OCI-LY7 (cell line): Measurements from ENCODE around the gene RPL31. TPM values are rescaled to one million over a fixed set of nuclear protein-coding genes. Genes with fewer than 3 reads are reported as not detected.

ENCODE experiments used
- BruUV-seq: library from RNA; stranded (reverse); fragments of 400-500 nt; replicated peaks from 2 replicates; lab custom pipeline; 2021; lab: Mats Ljungman, UMichigan
- CTCF ChIA-PET: fragments of 300-600 bp; sonication (Branson Sonifier 250); formaldehyde crosslinking; loops from one replicate; lab custom pipeline; 2022; ENCODE audit warnings: antibody characterized with exemption; ENCODE audit not compliant: unreplicated experiment; lab: Charles Lee
- POLR2A ChIA-PET: fragments of 300-600 bp; sonication (Branson Sonifier 250); formaldehyde crosslinking; loops from one replicate; lab custom pipeline; 2022; ENCODE audit warnings: antibody characterized with exemption; lab: Charles Lee
- DNase-seq: peaks from one replicate; pipeline ENCODE4 v3.0.0-alpha.2; 2015; ENCODE audit warnings: low spot score
- H2AFZ ChIP-seq: fragments of 200-600 bp; sonication (generic), shearing (Covaris generic); 2 replicates; pipeline ENCODE4 v1.6.1; 2014; ENCODE audit warnings: mild to moderate bottlenecking, antibody characterized with exemption, low read length, moderate library complexity
- H3K27ac ChIP-seq: fragments of 200-600 bp; sonication (generic); 2 replicates; pipeline ENCODE4 v1.5.1; 2014; ENCODE audit warnings: mixed run types, low read depth, mild to moderate bottlenecking, moderate library complexity, low read length, inconsistent platforms; ENCODE audit not compliant: poor library complexity, severe bottlenecking
- H3K36me3 ChIP-seq: fragments of 200-600 bp; sonication (generic); 2 replicates; pipeline ENCODE4 v1.6.1; 2014; ENCODE audit warnings: mild to moderate bottlenecking, antibody characterized with exemption, low read length, moderate library complexity, mixed read lengths; ENCODE audit not compliant: insufficient read depth
- H3K4me1 ChIP-seq: fragments of 200-600 bp; sonication (generic); 2 replicates; pipeline ENCODE4 v1.5.1; 2014; ENCODE audit warnings: mild to moderate bottlenecking, low read length; ENCODE audit not compliant: insufficient read depth, poor library complexity, severe bottlenecking
- H3K4me2 ChIP-seq: fragments of 200-600 bp; sonication (generic); 2 replicates; pipeline ENCODE4 v1.6.1; 2014; ENCODE audit warnings: mild to moderate bottlenecking, low read length
- H3K4me3 ChIP-seq: fragments of 200-600 bp; sonication (generic); 2 replicates; pipeline ENCODE4 v1.5.1; 2014; ENCODE audit warnings: mild to moderate bottlenecking, low read depth, low read length; ENCODE audit not compliant: poor library complexity, severe bottlenecking
- H3K79me2 ChIP-seq: fragments of 200-600 bp; sonication (generic); 2 replicates; pipeline ENCODE4 v1.6.1; 2016; ENCODE audit warnings: low read depth, mild to moderate bottlenecking, low read length, moderate library complexity, mixed read lengths; ENCODE audit not compliant: insufficient read depth
- H3K9me2 ChIP-seq: fragments of 200-600 bp; sonication (generic); 2 replicates; pipeline ENCODE4 v1.6.1; 2016; ENCODE audit warnings: mild to moderate bottlenecking, low read length, mixed read lengths; ENCODE audit not compliant: insufficient read depth
- H3K9me3 ChIP-seq: fragments of 200-600 bp; sonication (generic); 2 replicates; pipeline ENCODE4 v1.6.1; 2014; ENCODE audit warnings: mild to moderate bottlenecking, mixed run types, low read length, mixed read lengths
- H4K20me1 ChIP-seq: fragments of 200-600 bp; sonication (generic); 2 replicates; pipeline ENCODE4 v1.6.1; 2014; ENCODE audit warnings: mild to moderate bottlenecking, antibody characterized with exemption, low read length, moderate library complexity, mixed read lengths; ENCODE audit not compliant: insufficient read depth
- EZH2phosphoT487 ChIP-seq: fragments of 200-600 bp; sonication (generic); IDR thresholded peaks from 2 replicates; pipeline ENCODE4 v1.6.1; 2018; ENCODE audit warnings: low read depth, borderline replicate concordance, mild to moderate bottlenecking, mixed run types, antibody characterized with exemption, low read length, moderate library complexity, mixed read lengths
- intact Hi-C: fragments of 100-400 bp; cut with micrococcal nuclease; formaldehyde crosslinking; loops from one replicate; pipeline ENCODE4 v1.10.0; 2022; ENCODE audit not compliant: unreplicated experiment
- total RNA-seq, 2 experiments: library from RNA; depleted of rRNA in 1 of 2; stranded (reverse); fragments of >200 nt in 1 of 2; shearing (Covaris generic) in 1 of 2; gene quantifications; 2 replicates each; pipeline ENCODE4 v1.2.3, GENCODE V29; 2014 to 2022
- TF ChIP-seq, protein P1 (sequence below): fragments of 200-600 bp; sonication (generic); conservative IDR thresholded peaks from 2 replicates; pipeline ENCODE4 v1.5.1; 2014; ENCODE audit warnings: mild to moderate bottlenecking, antibody characterized with exemption, low read length, moderate library complexity, mixed read lengths

The RPL31 gene
- total RNA-seq, 2 experiments from 2014 or later: 1,348 to 1,991 TPM

DNA sequence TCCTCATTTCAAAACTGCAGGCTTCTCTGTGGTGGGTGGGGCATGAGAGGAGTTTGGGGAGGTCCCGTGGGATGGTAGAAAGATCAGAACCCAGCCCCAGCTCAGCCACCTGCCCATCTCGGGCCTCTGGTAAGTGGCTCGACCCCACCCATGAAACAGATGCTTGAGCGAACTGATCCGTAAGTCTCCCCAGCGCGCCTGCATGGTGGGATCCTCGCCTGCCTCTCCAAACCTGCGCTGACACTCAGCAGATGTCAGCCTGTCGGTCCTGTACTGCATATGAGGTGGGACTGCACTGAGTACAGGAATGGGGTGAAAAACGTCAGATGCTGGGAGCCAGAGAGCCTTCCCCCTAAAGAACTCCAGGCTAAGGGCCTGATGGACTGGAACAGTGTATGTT, 15.9 kb upstream of the RPL31 start:
- H3K9me3 ChIP-seq: no peaks in the 10 kb centered on the region
- H3K4me1 ChIP-seq: no peaks in the 10 kb centered on the region
- BruUV-seq: no TSS peak
- H3K27ac ChIP-seq: no peak overlapping the region
- H3K4me3 ChIP-seq: no peak overlapping the region
- no peaks in the 10 kb centered on the region for H3K36me3 ChIP-seq
- intact Hi-C loops: no loop called here
- POLR2A ChIA-PET: no interaction called here
- H3K4me2 ChIP-seq: no peak overlapping the region
- H4K20me1 ChIP-seq: no peaks in the 10 kb centered on the region
- H2AFZ ChIP-seq: no peak overlapping the region
- H3K79me2 ChIP-seq: no peaks in the 10 kb centered on the region
- no peaks in the 10 kb centered on the region for H3K9me2 ChIP-seq
- CTCF ChIA-PET: no interaction called here
- DNase-seq: no peak
- no peak for TF ChIP-seq EZH2phosphoT487
- TF ChIP-seq, protein P1, sequence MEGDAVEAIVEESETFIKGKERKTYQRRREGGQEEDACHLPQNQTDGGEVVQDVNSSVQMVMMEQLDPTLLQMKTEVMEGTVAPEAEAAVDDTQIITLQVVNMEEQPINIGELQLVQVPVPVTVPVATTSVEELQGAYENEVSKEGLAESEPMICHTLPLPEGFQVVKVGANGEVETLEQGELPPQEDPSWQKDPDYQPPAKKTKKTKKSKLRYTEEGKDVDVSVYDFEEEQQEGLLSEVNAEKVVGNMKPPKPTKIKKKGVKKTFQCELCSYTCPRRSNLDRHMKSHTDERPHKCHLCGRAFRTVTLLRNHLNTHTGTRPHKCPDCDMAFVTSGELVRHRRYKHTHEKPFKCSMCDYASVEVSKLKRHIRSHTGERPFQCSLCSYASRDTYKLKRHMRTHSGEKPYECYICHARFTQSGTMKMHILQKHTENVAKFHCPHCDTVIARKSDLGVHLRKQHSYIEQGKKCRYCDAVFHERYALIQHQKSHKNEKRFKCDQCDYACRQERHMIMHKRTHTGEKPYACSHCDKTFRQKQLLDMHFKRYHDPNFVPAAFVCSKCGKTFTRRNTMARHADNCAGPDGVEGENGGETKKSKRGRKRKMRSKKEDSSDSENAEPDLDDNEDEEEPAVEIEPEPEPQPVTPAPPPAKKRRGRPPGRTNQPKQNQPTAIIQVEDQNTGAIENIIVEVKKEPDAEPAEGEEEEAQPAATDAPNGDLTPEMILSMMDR: no peak

DNA sequence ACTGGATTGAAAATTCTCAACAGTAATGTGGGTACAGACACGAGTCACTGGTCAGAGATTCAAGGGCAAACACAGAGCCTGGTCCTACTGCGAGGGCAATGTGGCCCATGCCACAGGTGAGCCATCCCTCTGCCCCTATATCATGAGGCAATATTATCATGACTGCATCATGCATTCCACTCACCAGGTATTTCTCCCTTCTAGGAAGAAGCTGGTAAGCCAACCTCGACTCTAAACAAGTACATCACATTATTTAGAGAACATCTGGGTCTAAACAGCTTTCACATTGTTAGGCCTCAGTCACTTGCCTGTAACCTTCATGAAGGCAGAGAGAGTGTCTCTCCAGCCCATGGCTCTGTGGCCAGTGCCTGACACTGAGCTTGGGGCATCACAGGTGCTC, 14.6 kb upstream of the RPL31 start:
- H3K9me2 ChIP-seq: no peaks in the 10 kb centered on the region
- H3K9me3 ChIP-seq: no peaks in the 10 kb centered on the region
- no TSS peak for BruUV-seq
- no peak overlapping the region for H3K4me3 ChIP-seq
- H3K4me1 ChIP-seq: no peaks in the 10 kb centered on the region
- DNase-seq: no peak
- H2AFZ ChIP-seq: no peak overlapping the region
- CTCF ChIA-PET: no interaction called here
- no peaks in the 10 kb centered on the region for H3K79me2 ChIP-seq
- no peak overlapping the region for H3K4me2 ChIP-seq
- intact Hi-C loops: no loop called here
- TF ChIP-seq, protein P1: no peak
- no peak for TF ChIP-seq EZH2phosphoT487
- H3K36me3 ChIP-seq: no peaks in the 10 kb centered on the region
- H3K27ac ChIP-seq: no peak overlapping the region
- POLR2A ChIA-PET: interaction anchor here (0.5 kb wide), 1 partner anchor 414 kb away, joined by 4 read pairs; no protein-coding TSS in a partner anchor
- H4K20me1 ChIP-seq: no peaks in the 10 kb centered on the region

DNA sequence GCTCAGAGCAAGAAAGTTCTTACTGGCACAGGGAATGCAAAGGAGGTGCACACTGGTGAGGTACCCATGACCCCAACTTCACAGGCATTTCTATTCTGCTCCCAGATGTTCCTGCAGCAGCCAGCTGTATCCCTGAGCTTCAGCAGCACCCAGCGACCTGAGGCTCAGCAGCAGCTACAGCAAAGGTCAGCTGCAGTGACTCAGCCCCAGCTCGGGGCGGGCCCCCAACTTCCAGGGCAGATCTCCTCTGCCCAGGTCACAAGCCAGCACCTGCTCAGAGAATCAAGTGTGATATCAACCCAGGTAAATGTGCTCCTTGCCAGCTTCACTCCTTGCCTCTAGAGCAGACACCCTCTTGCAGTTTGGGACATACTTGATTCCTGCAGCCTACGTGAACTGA, 14.1 kb upstream of the RPL31 start:
- no TSS peak for BruUV-seq

More for the DNA sequence above, 14.1 kb upstream of the RPL31 start:
- no peaks in the 10 kb centered on the region for H3K9me3 ChIP-seq
- ChIA-PET POLR2A (interaction anchor here (0.5 kb wide), 1 partner anchor 415 kb away, joined by 4 read pairs; no protein-coding TSS in a partner anchor), CTCF (no interaction called here)
- no peak overlapping the region for H3K4me2 ChIP-seq
- H4K20me1 ChIP-seq: no peaks in the 10 kb centered on the region
- no peaks in the 10 kb centered on the region for H3K9me2 ChIP-seq
- H3K4me1 ChIP-seq: no peaks in the 10 kb centered on the region
- no peaks in the 10 kb centered on the region for H3K79me2 ChIP-seq
- no peak overlapping the region for H3K4me3 ChIP-seq
- no peaks in the 10 kb centered on the region for H3K36me3 ChIP-seq
- H3K27ac ChIP-seq: no peak overlapping the region
- TF ChIP-seq EZH2phosphoT487: no peak
- TF ChIP-seq, protein P1: no peak
- H2AFZ ChIP-seq: no peak overlapping the region
- intact Hi-C loops: no loop called here
- DNase-seq: no peak
